Fibroblast of upper back skin (primary cell): Measurements from ENCODE around the gene HIPK2.

Experiments
- DNase-seq: peaks from one replicate; pipeline ENCODE4 v3.0.0-alpha.2; 2013

HIPK2 gene

DNA sequence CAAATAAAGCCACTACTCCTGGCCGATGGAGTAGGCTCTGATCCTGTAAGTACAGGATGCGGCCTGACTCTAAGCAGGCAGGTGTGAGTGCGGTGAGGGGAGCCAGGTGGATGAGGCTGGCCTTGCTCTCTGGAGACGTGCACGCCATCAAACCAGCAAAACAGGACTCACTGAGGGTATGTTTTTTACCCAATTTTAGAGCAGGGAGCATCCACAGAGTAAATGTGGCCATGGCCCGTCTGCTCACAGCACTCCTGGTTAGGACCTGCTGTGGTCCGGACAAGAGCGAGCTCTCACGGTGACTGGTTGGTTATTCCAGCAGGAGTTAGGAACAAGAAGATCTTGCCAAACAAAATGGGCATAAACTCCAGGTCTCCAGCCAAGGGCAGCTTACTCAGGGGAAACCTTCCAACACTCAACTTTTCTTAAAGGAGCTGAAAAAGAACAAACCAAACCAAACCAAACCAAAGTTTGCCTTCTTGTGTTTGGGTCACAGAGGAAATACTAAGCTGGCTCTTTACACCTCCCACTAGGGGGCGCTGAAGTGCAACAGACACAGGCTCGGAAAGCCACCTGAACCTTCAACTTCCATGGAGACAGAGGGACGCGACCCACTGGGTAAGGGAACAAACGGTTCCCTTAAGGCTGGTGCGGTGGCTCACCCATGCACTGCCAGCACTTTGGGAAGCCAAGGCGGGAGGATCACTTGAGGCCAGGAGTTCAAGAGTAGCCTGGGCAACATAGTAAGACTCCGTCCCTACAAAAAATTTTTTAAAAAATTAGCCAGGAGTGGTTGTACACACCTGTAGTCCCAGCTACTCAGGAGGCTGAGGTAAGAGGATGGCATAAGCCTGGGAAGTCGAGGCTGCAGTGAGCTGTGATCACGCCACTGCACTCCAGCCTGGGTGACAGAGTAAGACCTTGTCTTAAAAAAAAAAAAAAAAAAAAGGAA is 131.9 kb downstream of the HIPK2 start:
- DNase-seq = peak; percentile 79

GRCh38 chr7:139643951-139644585 is 133.7 kb downstream of the HIPK2 start:
- no peak for DNase-seq

GRCh38 chr7:139642283-139642682 is 135.5 kb downstream of the HIPK2 start:
- DNase-seq = no peak

DNA sequence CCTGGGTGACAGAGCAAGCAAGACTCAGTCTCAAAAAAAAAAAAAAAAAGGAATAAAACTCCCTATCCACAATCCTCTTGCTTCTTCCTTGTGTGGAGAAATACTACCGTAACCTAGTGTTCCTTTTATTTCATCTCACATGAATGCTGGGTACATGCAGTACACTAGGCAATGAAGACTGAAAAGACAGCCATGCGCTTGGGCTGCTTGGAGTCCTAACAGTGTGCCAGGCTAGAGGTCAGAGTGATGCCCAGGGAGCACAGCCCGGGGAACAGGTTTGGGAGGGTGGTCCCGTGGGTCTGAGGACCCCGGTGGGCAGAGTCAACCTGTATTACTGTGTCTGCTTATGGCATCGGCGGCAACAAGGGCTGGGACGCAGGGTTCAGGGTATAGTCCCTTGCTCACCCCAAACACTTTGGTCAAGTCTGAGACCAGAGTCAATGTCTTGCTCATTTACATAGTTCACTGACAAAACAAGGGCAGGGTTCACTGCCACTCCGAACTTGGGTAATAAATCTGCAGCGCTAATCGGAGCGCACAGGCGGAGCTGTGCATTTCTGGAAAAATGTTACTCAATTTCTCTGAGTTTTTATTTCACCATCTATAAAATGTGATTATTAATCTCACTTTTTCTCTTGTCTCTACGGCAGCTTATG is 136.3 kb downstream of the HIPK2 start:
- DNase-seq = no peak

- no peak for DNase-seq
These were observed 137.1 kb downstream of the HIPK2 start for GRCh38 chr7:139640681-139641080.

DNA sequence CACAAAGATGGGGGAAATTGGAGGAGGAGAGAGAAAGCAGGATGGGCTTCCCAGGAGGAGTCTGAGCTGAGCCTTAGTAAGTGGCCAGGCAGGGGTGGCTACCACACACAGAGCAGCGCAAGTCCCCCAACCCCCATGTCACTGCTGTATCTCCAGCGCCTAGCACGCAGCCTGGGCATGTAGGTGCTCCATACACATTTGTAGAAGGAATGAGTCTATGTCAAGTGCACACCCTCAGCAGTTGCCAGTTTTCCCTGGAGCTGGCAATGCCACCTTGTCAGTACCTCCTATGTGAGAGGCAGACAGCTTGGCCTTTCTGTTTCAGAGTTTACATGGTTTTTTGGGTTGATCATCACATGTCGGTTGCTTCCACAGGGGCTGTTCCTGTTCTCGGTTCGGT is 138.2 kb downstream of the HIPK2 start:
- no peak for DNase-seq

DNA sequence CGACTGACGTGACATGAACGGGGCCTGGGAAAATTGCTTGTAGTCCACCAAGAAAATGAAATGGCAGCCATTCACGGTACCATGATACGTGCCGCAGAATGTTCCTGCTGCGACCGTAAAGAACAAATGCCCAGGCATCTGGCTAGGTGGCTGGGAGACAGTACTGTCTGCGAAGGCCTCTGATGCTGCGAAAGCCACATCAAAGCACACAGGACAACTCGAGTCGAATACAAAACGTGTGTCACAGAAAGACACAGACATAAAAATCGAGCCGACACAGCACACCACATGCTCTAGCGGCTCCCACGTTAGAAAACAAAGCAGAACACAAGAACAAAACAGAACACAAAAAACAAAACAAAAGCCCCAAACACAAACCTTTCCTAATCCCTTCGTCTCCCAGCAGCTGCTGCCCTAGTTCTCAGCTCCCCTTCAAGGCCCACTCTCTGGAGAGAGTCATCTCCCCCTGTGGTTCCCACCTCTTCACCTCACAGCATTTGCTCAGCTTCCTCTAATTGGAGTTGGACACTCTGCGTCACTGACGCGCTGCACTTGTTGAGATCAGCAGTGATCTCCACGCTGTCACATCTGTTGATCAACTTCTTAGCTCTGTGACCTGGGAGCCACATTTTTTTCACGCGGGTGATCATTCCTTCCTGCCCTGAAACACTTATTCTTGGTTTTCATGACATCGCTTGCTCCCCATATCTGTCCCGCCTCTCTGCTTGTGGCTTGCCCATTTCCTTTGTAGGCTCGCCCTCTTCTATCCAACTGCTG is 142.1 kb downstream of the HIPK2 start:
- DNase-seq = no peak

DNA sequence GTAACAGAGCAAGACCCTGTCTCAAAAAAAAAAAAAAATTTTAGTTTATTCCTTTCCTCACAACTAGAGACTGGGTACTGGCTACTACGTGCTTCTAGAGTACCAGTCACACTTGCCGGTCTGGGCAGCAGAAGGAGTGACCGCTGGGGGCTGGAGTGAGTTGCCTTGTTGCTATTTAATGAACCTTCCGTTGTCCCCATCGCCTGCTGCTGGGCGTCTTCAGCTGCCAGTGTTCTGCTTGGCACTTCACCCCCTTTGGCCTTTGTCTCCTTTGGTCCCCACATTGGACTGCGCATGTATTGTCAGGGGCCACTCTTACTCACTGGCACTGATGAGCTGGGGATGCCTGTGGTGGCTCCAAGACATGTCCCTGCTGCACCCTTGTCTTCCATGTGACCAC is 143.7 kb downstream of the HIPK2 start:
- DNase-seq = no peak

GRCh38 chr7:139631520-139632031 is 146.2 kb downstream of the HIPK2 start:
- DNase-seq = no peak

- DNase-seq = no peak
These were observed 146.9 kb downstream of the HIPK2 start for GRCh38 chr7:139630643-139631519.

- DNase-seq = peak; percentile 21
These were observed 148.3 kb downstream of the HIPK2 start for GRCh38 chr7:139629392-139630082.

- DNase-seq = no peak
These were observed 150.0 kb downstream of the HIPK2 start for GRCh38 chr7:139627831-139628230.

- no peak for DNase-seq
These were observed 151.0 kb downstream of the HIPK2 start for GRCh38 chr7:139626817-139627216.

DNA sequence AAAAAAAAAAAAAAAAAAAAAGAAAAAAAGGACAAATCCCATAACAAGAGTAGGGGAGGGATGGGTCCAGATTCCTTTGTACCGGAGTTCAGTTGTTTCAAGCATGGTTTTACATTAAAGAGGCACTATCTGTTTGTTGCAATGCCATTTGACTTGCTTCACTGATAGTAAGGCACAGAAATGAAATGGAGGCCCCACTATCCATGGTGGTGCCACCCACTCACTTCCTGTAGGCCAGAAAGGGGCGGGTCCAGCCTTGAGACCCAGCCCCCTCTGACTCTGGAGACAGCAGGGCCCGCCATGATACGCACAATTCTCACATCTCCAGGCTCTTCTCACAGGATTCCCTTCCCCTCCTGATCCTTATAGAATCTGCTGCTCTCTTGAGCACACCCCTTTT is 154.3 kb downstream of the HIPK2 start:
- DNase-seq = no peak

DNA sequence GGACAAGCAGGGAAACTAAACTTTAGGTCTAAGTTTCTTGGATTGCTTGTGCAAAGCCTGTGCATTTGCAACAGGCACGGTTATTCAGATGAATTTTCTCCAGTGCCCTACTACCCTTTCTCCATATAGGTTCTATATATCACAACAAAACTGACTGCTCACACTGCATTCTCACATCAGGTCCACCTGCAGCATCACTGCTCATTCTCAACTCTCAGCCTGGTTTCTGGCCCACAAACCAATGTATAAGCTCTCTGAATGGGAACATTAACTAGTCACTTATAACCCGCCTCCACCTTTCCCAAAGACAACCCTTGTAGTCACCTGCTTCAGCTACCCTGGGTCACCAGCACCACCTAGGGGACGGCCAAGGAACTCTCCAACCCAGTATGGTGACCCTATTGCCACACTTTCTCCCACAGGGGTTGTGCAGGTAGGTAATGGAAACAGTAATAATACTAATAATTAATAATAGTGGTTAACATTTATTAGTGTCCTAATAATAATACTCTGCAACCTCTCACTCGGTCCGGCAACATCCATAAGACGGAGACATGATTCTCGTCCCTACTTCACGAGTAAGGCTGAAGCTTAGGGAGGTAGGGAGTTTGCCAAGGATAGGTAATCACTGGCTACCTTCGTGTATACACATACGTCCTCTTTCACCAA is 157.0 kb downstream of the HIPK2 start:
- no peak for DNase-seq

DNA sequence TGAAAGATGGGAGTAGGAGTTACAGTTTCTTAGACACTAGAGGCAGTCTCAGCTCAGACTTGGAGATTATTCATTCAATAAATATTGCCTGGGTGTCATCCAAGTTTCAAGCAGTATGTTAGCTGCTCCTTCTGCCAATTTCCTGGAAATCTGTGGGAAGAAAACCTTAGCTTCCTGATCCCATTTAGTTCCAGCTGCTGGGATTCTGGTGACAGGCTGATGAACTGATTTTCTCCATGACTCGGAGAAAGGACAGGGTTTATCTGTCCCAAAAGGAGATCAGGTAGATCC is 158.5 kb downstream of the HIPK2 start:
- peak; percentile 87 for DNase-seq

DNA sequence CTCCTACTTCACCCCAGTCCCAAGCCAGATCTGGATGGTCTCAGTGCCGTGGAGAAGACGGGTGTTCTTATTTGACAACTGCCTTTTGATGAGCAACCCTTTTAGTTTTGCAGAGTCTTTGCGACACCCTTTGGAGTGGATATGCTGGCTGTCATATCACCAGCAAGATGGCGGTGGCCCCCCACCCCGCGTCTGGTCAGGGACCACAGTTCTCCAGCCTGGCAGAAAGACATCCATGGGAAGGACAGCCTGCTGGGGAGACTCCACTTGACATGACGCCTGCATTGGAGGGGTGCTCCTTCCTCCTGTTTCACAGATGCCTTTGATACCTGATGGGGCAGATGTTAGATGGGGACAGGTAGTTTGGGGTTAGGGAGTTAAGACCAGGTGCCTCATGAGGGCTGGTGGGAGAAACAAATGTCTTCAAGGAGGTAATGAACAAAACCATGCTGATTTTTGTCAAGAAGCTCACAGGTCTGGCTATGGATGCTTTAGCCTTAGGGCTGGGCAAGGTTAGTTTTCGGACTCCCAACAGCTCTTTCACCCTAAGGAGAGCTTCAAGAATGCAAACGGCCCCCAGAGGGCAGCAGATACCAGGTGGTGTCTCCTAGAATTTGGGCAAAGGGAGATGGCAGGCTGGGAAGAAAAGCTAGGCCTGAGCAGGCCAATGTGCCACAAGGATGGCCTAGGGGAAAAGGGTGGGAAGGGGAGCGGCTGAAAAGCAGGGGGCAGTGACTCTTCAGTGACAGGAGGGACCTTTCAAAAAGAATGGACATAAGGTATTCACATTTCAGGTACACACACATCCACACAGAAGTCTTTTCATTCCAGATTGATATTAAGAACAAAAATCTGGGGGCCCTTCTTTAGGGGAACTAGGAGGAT is 159.1 kb downstream of the HIPK2 start:
- peak; percentile 47 for DNase-seq

GRCh38 chr7:139617074-139617473 is 160.7 kb downstream of the HIPK2 start:
- DNase-seq = no peak

DNA sequence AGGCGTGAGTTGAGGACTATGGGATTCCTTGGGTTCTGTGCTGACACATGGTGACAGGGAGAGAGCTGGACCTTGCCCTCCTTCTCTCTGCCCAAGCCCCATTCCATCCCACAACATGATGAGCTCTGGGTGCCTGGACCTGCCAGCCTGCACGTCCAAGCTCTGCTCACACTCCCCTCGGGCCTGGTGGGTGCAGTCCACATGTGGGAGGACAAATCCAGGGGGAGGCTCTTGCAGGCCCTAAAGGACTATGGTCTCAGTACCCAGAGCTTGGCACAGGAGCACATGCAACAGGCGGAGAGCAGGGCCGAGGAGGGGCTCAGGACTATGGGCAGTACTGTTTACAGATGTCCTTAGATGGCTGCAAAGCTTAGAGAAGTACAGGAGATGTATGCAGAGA is 162.9 kb downstream of the HIPK2 start:
- no peak for DNase-seq

GRCh38 chr7:139613971-139614411 is 163.8 kb downstream of the HIPK2 start:
- DNase-seq = no peak
